ENCODE measurements around the gene WLS. TPM values are rescaled to one million over a fixed set of nuclear protein-coding genes. Genes with fewer than 3 reads are reported as not detected.
"Not testable (repeated sequence)": the region's sequence is repeated elsewhere in the genome, so short reads cannot be mapped to it uniquely, and the experiment has no call there.

WLS gene
- total and polyA plus RNA-seq, 7 donors = 12.6 to 188 (median 99.2) TPM

GRCh38 chr1:68173283-68173935 is 58.9 kb downstream of the WLS start:
- Histone ChIP-seq H3K4me1 (peaks cover 0 to 69% (median 65%) of the 10 kb centered on the region in 4 donors), H3K4me3 (peak overlapping the region in 2 of 4 donors; percentile 13 to 18), H3K36me3 (no peaks in the 10 kb centered on the region), H3K27ac (peak overlapping the region; percentile 71 to 86 (median 80)), H3K27me3 (no peaks in the 10 kb centered on the region), H3K9me3 (no peaks in the 10 kb centered on the region)
- WGBS, 2 donors = 8 to 40% methylated on average over 6 of the region's 6 CpGs
- TF ChIP-seq CTCF (IDR thresholded peaks at IDR 0.05) (no peak), EP300 (IDR thresholded peaks at IDR 0.05) (no peak), POLR2A (IDR thresholded peaks at IDR 0.05) (no peak)
- no peak for DNase-seq
- intact Hi-C loops (cut with DNase I) = loop anchor here (5.0 kb wide), 1 partner anchor 39 kb away; no protein-coding TSS in a partner anchor

GRCh38 chr1:68171795-68172194 is 60.5 kb downstream of the WLS start:
- H3K4me1 ChIP-seq = peaks cover 0 to 64% (median 59%) of the 10 kb centered on the region in 4 donors
- H3K27me3 ChIP-seq, H3K4me3 ChIP-seq, DNase-seq, H3K9me3 ChIP-seq, H3K27ac ChIP-seq, H3K36me3 ChIP-seq: not testable (repeated sequence)
- WGBS, 2 donors = 47 to 88% methylated on average over 1 of the region's 1 CpG
- intact Hi-C loops (cut with DNase I) = loop anchor here (5.0 kb wide), 1 partner anchor 41 kb away; no protein-coding TSS in a partner anchor

GRCh38 chr1:68168545-68169171 is 63.7 kb downstream of the WLS start:
- Histone ChIP-seq H3K9me3 (no peaks in the 10 kb centered on the region), H3K27ac (peak overlapping the region in 3 of 4 donors; percentile 14 to 52 (median 49)), H3K36me3 (no peaks in the 10 kb centered on the region), H3K4me1 (peaks cover 0 to 42% (median 37%) of the 10 kb centered on the region in 4 donors), H3K4me3 (no peak overlapping the region), H3K27me3 (no peaks in the 10 kb centered on the region)
- TF ChIP-seq EP300 (IDR thresholded peaks at IDR 0.05) (no peak), CTCF (IDR thresholded peaks at IDR 0.05) (no peak)
- DNase-seq = no peak
- WGBS, 2 donors = 23 to 51% methylated on average over 4 of the region's 4 CpGs
- intact Hi-C loops (cut with DNase I) = no loop called here

- DNase-seq = no peak
- TF ChIP-seq POLR2AphosphoS5 (IDR thresholded peaks at IDR 0.05) (no peak), CTCF (IDR thresholded peaks at IDR 0.05) (no peak), EP300 (IDR thresholded peaks at IDR 0.05) (no peak), POLR2A (IDR thresholded peaks at IDR 0.05) (no peak)
- intact Hi-C loops (cut with DNase I) = no loop called here
- H3K9me3 ChIP-seq = no peaks in the 10 kb centered on the region
- peaks cover 0 to 11% (median 1%) of the 10 kb centered on the region in 4 donors for H3K36me3 ChIP-seq
- H3K27me3 ChIP-seq = no peaks in the 10 kb centered on the region
- no peak overlapping the region for H3K4me3 ChIP-seq
- H3K4me1 ChIP-seq = peaks cover 0 to 33% (median 27%) of the 10 kb centered on the region in 4 donors
- WGBS, 2 donors = 94 to 97% methylated on average over 3 of the region's 3 CpGs
- peak overlapping the region in 1 of 4 donors; percentile 52 for H3K27ac ChIP-seq
These were observed 65.1 kb downstream of the WLS start for GRCh38 chr1:68167211-68167610.

- H3K36me3 ChIP-seq = peaks cover 0 to 11% (median 3%) of the 10 kb centered on the region in 4 donors
- H3K9me3 ChIP-seq = no peaks in the 10 kb centered on the region
- no peak for TF ChIP-seq CTCF (IDR thresholded peaks at IDR 0.05)
- no peak for TF ChIP-seq EP300 (IDR thresholded peaks at IDR 0.05)
- TF ChIP-seq POLR2AphosphoS5 (IDR thresholded peaks at IDR 0.05) = no peak
- TF ChIP-seq POLR2A (IDR thresholded peaks at IDR 0.05) = no peak
- H3K4me3 ChIP-seq = no peak overlapping the region
- H3K4me1 ChIP-seq = peaks cover 0 to 33% (median 27%) of the 10 kb centered on the region in 4 donors
- intact Hi-C loops (cut with DNase I) = no loop called here
- H3K27ac ChIP-seq = peak overlapping the region in 1 of 4 donors; percentile 52
- WGBS, 2 donors = 88 to 92% methylated on average over 2 of the region's 2 CpGs
- no peaks in the 10 kb centered on the region for H3K27me3 ChIP-seq
- no peak for DNase-seq
These were observed 66.0 kb downstream of the WLS start for GRCh38 chr1:68166348-68166747.
